ENCODE data around the gene DGKZ. TPM values are rescaled to one million over a fixed set of nuclear protein-coding genes. Genes with fewer than 3 reads are reported as not detected.
A peak's percentile ranks its signal among the peaks of the same experiment; 100 is the strongest.

Gene DGKZ
- total and polyA plus RNA-seq, 2 of the 13 experiments (the other 11 are each of a cell fraction or from before 2014, with no cell fraction given) = 15.8 to 20.7 TPM

DNA sequence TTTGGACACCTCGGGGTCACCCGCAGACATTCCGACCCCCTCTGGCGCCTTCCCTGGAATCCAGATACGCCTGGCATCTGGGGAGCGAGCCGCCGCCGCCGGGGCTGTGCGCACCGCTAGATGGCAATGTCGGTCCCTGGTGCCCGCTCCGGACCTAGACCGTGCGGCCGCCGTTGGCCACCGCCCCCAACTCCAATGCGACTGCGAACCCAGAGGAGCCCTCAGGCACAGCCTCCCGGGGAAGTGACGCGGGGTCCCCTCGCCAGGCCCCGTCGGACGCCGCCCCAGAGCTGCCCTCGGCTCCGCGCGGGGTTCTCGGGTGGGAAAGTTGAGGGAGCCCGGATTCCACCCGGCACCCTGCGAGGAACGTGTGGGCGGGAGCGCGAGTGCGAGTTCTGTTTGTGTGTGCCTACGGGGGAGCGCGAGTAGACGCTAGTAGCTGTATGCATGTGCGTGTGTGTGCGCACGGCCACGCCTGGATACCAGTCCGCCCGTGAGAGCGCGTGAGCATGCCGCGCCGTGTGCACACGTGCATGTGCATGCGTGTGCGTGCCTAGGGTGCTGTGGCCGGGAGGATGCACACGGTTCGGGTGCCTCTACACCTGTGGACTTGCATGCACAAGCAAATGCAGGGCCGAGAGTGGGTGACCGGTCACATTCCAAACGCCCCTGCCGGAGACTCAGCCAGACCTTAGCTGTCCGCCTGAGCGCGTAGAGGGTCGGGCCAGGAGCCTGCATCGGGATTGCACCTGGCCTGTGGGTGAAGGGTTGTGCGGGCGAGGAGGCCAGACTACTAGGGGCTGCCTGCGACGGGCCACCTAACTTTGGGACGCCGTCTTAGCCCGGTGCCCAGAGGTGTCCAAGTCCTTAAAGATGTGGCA is 42.4 kb downstream of the DGKZ start (continued):
- TF ChIP-seq NPAS2 (CRISPR knock-in tag; IDR thresholded peaks at IDR 0.05; ENCODE audit: borderline replicate concordance) (no peak), ZNF883 (CRISPR knock-in tag; IDR thresholded peaks at IDR 0.05; ENCODE audit: not compliant biosample characterization) (no peak), ZNF75D (CRISPR knock-in tag; IDR thresholded peaks at IDR 0.05; ENCODE audit: borderline replicate concordance) (no peak), ZNF775 (CRISPR knock-in tag; IDR thresholded peaks at IDR 0.05; ENCODE audit: borderline replicate concordance) (no peak), FOXP1 (IDR thresholded peaks at IDR 0.05) (no peak), FOXP1 (CRISPR knock-in tag; IDR thresholded peaks at IDR 0.05) (no peak), CBX1 (IDR thresholded peaks at IDR 0.05; ENCODE audit: low read depth) (no peak), ZNF570 (CRISPR knock-in tag; IDR thresholded peaks at IDR 0.05; ENCODE audit: borderline replicate concordance) (no peak), ARHGAP35 (CRISPR knock-in tag; IDR thresholded peaks at IDR 0.05; ENCODE audit: borderline replicate concordance) (peak; percentile 41; the same call in 1 of the 2 replicates), ZNF121 (CRISPR knock-in tag; IDR thresholded peaks at IDR 0.05) (no peak), ARNTL (CRISPR knock-in tag; IDR thresholded peaks at IDR 0.05) (no peak), ATAD3A (CRISPR knock-in tag; IDR thresholded peaks at IDR 0.05) (no peak), SIN3B (IDR thresholded peaks at IDR 0.05; ENCODE audit: low read length) (no peak), HMGA1 (CRISPR knock-in tag; conservative IDR thresholded peaks at IDR 0.05) (no peak), ZFYVE20 (CRISPR knock-in tag; IDR thresholded peaks at IDR 0.05; ENCODE audit: borderline replicate concordance, low read depth) (no peak), ZNF619 (CRISPR knock-in tag; IDR thresholded peaks at IDR 0.05) (no peak)
- TF ChIP-seq, protein P1, sequence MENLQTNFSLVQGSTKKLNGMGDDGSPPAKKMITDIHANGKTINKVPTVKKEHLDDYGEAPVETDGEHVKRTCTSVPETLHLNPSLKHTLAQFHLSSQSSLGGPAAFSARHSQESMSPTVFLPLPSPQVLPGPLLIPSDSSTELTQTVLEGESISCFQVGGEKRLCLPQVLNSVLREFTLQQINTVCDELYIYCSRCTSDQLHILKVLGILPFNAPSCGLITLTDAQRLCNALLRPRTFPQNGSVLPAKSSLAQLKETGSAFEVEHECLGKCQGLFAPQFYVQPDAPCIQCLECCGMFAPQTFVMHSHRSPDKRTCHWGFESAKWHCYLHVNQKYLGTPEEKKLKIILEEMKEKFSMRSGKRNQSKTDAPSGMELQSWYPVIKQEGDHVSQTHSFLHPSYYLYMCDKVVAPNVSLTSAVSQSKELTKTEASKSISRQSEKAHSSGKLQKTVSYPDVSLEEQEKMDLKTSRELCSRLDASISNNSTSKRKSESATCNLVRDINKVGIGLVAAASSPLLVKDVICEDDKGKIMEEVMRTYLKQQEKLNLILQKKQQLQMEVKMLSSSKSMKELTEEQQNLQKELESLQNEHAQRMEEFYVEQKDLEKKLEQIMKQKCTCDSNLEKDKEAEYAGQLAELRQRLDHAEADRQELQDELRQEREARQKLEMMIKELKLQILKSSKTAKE (CRISPR knock-in tag; IDR thresholded peaks at IDR 0.05; ENCODE audit: borderline replicate concordance) = 0 out of 2 replicates have a peak, but pooled peaks have one; percentile 19
- TF ChIP-seq, protein P2, sequence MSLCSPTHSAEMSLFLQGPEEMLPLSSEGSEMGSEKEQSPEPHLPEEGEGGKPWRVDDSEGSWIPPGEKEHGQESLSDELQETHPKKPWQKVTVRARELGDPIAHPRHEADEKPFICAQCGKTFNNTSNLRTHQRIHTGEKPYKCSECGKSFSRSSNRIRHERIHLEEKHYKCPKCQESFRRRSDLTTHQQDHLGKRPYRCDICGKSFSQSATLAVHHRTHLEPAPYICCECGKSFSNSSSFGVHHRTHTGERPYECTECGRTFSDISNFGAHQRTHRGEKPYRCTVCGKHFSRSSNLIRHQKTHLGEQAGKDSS (CRISPR knock-in tag; IDR thresholded peaks at IDR 0.05; ENCODE audit: borderline replicate concordance, low read depth) = 0 out of 2 replicates have a peak, but pooled peaks have one; percentile 22
- TF ChIP-seq, protein P3, sequence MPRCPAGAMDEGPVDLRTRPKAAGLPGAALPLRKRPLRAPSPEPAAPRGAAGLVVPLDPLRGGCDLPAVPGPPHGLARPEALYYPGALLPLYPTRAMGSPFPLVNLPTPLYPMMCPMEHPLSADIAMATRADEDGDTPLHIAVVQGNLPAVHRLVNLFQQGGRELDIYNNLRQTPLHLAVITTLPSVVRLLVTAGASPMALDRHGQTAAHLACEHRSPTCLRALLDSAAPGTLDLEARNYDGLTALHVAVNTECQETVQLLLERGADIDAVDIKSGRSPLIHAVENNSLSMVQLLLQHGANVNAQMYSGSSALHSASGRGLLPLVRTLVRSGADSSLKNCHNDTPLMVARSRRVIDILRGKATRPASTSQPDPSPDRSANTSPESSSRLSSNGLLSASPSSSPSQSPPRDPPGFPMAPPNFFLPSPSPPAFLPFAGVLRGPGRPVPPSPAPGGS (CRISPR knock-in tag; IDR thresholded peaks at IDR 0.05) = no peak; the same call in 1 of the 2 replicates
- TF ChIP-seq, protein P4, sequence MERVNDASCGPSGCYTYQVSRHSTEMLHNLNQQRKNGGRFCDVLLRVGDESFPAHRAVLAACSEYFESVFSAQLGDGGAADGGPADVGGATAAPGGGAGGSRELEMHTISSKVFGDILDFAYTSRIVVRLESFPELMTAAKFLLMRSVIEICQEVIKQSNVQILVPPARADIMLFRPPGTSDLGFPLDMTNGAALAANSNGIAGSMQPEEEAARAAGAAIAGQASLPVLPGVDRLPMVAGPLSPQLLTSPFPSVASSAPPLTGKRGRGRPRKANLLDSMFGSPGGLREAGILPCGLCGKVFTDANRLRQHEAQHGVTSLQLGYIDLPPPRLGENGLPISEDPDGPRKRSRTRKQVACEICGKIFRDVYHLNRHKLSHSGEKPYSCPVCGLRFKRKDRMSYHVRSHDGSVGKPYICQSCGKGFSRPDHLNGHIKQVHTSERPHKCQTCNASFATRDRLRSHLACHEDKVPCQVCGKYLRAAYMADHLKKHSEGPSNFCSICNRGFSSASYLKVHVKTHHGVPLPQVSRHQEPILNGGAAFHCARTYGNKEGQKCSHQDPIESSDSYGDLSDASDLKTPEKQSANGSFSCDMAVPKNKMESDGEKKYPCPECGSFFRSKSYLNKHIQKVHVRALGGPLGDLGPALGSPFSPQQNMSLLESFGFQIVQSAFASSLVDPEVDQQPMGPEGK (CRISPR knock-in tag; IDR thresholded peaks at IDR 0.05) = peak; percentile 27; the same call in 1 of the 2 replicates
- TF ChIP-seq, protein P5, sequence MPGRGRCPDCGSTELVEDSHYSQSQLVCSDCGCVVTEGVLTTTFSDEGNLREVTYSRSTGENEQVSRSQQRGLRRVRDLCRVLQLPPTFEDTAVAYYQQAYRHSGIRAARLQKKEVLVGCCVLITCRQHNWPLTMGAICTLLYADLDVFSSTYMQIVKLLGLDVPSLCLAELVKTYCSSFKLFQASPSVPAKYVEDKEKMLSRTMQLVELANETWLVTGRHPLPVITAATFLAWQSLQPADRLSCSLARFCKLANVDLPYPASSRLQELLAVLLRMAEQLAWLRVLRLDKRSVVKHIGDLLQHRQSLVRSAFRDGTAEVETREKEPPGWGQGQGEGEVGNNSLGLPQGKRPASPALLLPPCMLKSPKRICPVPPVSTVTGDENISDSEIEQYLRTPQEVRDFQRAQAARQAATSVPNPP (CRISPR knock-in tag; IDR thresholded peaks at IDR 0.05) = no peak

Data from HepG2 (cell line).